Hepatocyte (in vitro differentiated cells): Measurements from ENCODE around the gene LCN15. TPM values are rescaled to one million over a fixed set of nuclear protein-coding genes. Genes with fewer than 3 reads are reported as not detected.
"Not testable (repeated sequence)": the region's sequence is repeated elsewhere in the genome, so short reads cannot be mapped to it uniquely, and the experiment has no call there.

ENCODE experiments used
- DNase-seq: peaks from one replicate; pipeline ENCODE4 v3.0.0-alpha.2; 2016; ENCODE audit warnings: low spot score
- H2AFZ ChIP-seq: fragments of 200-600 bp; sonication (generic); 2 replicates; pipeline ENCODE4 v1.6.0; 2016; ENCODE audit warnings: antibody characterized with exemption, mild to moderate bottlenecking
- H3K27ac ChIP-seq: fragments of 200-600 bp; sonication (generic); 2 replicates; pipeline ENCODE4 v1.5.1; 2016; ENCODE audit warnings: mild to moderate bottlenecking
- H3K27me3 ChIP-seq: fragments of 200-600 bp; sonication (generic); 2 replicates; pipeline ENCODE4 v1.6.1; 2016
- H3K36me3 ChIP-seq: fragments of 200-600 bp; sonication (generic); replicated peaks from 2 replicates; pipeline ENCODE4 v1.5.1; 2016; ENCODE audit warnings: low read depth; ENCODE audit not compliant: insufficient read depth
- H3K4me1 ChIP-seq: fragments of 200-600 bp; sonication (generic); 2 replicates; pipeline ENCODE4 v1.5.1; 2016; ENCODE audit warnings: mild to moderate bottlenecking, moderate library complexity; ENCODE audit not compliant: insufficient read depth
- H3K4me2 ChIP-seq: fragments of 200-600 bp; sonication (generic); 2 replicates; pipeline ENCODE4 v1.6.0; 2016
- H3K4me3 ChIP-seq: fragments of 200-600 bp; sonication (generic); 2 replicates; pipeline ENCODE4 v1.5.1; 2016; ENCODE audit warnings: mild to moderate bottlenecking
- H3K79me2 ChIP-seq: fragments of 200-600 bp; sonication (generic); 2 replicates; pipeline ENCODE4 v1.6.0; 2017; ENCODE audit warnings: mild to moderate bottlenecking
- H3K9me2 ChIP-seq: fragments of 200-600 bp; sonication (generic); replicated peaks from 2 replicates; pipeline ENCODE4 v1.6.0; 2017; ENCODE audit warnings: mild to moderate bottlenecking; ENCODE audit not compliant: insufficient read depth
- H3K9me3 ChIP-seq: fragments of 200-600 bp; sonication (generic); 2 replicates; pipeline ENCODE4 v1.5.1; 2016; ENCODE audit warnings: low read depth, mild to moderate bottlenecking
- H4K20me1 ChIP-seq: fragments of 200-600 bp; sonication (generic); 2 replicates; pipeline ENCODE4 v1.6.0; 2016; ENCODE audit warnings: mild to moderate bottlenecking; ENCODE audit not compliant: insufficient read depth, poor library complexity, severe bottlenecking
- EZH2 ChIP-seq: fragments of 200-600 bp; sonication (generic); IDR thresholded peaks from 2 replicates; pipeline ENCODE4 v1.6.1; 2016; ENCODE audit warnings: antibody characterized with exemption, mild to moderate bottlenecking, borderline replicate concordance
- EZH2phosphoT487 ChIP-seq: fragments of 200-600 bp; sonication (generic); IDR thresholded peaks from one replicate; pipeline ENCODE4 v1.6.1; 2018; ENCODE audit warnings: antibody characterized with exemption, mild to moderate bottlenecking, low read depth, moderate library complexity; ENCODE audit not compliant: unreplicated experiment, severe bottlenecking
- WGBS: methylation state at CpG from one replicate; pipeline ENCODE4 v1.1.6; 2016; ENCODE audit warnings: low lambda C conversion rate; ENCODE audit errors: missing lambda C conversion rate; 5-methylcytosine and 5-hydroxymethylcytosine counted together
- polyA plus RNA-seq: library from polyadenylated mRNA; unstranded; fragments of >200 nt; fragmentation: Nextera tagmentation; extraction: Ambion mirVana; gene quantifications from 2 replicates; pipeline ENCODE4 v1.2.1, GENCODE V29; 2016
- total RNA-seq: library from RNA; depleted of rRNA; stranded (reverse); fragments of >200 nt; gene quantifications from 2 replicates; pipeline ENCODE4 v1.2.3, GENCODE V29; 2014
- TF ChIP-seq, protein P1 (sequence below): fragments of 200-600 bp; sonication (generic); IDR thresholded peaks from 2 replicates; pipeline ENCODE4 v1.5.1; 2016; ENCODE audit warnings: antibody characterized with exemption, mild to moderate bottlenecking; ENCODE audit not compliant: poor library complexity

The LCN15 gene
- total and polyA plus RNA-seq, 2 experiments from 2014 or later: 1.4 to 1.5 TPM

- Histone ChIP-seq H3K27ac (peak overlapping the region; percentile 99), H3K4me2 (peak overlapping the region; percentile 79), H3K36me3 (no peaks in the 10 kb centered on the region), H3K4me3 (peak overlapping the region; percentile 8), H4K20me1 (no peaks in the 10 kb centered on the region), H3K79me2 (peaks cover 12% of the 10 kb centered on the region), H3K9me2 (no peaks in the 10 kb centered on the region), H2AFZ (no peak overlapping the region), H3K27me3 (no peaks in the 10 kb centered on the region), H3K4me1 (peaks cover 30% of the 10 kb centered on the region), H3K9me3 (no peaks in the 10 kb centered on the region)
- WGBS: 19% methylated on average over 21 of the region's 21 CpGs
- peak; percentile 90 for DNase-seq
- TF ChIP-seq, protein P1, sequence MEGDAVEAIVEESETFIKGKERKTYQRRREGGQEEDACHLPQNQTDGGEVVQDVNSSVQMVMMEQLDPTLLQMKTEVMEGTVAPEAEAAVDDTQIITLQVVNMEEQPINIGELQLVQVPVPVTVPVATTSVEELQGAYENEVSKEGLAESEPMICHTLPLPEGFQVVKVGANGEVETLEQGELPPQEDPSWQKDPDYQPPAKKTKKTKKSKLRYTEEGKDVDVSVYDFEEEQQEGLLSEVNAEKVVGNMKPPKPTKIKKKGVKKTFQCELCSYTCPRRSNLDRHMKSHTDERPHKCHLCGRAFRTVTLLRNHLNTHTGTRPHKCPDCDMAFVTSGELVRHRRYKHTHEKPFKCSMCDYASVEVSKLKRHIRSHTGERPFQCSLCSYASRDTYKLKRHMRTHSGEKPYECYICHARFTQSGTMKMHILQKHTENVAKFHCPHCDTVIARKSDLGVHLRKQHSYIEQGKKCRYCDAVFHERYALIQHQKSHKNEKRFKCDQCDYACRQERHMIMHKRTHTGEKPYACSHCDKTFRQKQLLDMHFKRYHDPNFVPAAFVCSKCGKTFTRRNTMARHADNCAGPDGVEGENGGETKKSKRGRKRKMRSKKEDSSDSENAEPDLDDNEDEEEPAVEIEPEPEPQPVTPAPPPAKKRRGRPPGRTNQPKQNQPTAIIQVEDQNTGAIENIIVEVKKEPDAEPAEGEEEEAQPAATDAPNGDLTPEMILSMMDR: peak; percentile 81
- no peak for TF ChIP-seq EZH2phosphoT487
These were observed 23.5 kb upstream of the LCN15 start for GRCh38 chr9:136787690-136788400.

- not testable (repeated sequence) for H2AFZ ChIP-seq, H3K9me3 ChIP-seq, H3K4me3 ChIP-seq, H3K27me3 ChIP-seq, H4K20me1 ChIP-seq, H3K4me2 ChIP-seq, DNase-seq, H3K9me2 ChIP-seq, H3K36me3 ChIP-seq, H3K27ac ChIP-seq, H3K79me2 ChIP-seq
- peaks cover 27% of the 10 kb centered on the region for H3K4me1 ChIP-seq
- 57% methylated on average over 4 of the region's 4 CpGs for WGBS
These were observed 22.7 kb upstream of the LCN15 start for GRCh38 chr9:136786983-136787382.

- WGBS: 88% methylated on average over 10 of the region's 10 CpGs
- Histone ChIP-seq H3K36me3 (no peaks in the 10 kb centered on the region), H2AFZ (no peak overlapping the region), H4K20me1 (no peaks in the 10 kb centered on the region), H3K4me3 (no peak overlapping the region), H3K79me2 (no peaks in the 10 kb centered on the region), H3K9me3 (no peaks in the 10 kb centered on the region), H3K9me2 (no peaks in the 10 kb centered on the region), H3K4me2 (no peak overlapping the region), H3K27ac (no peak overlapping the region), H3K4me1 (peaks cover 29% of the 10 kb centered on the region), H3K27me3 (no peaks in the 10 kb centered on the region)
- TF ChIP-seq EZH2 (no peak), EZH2phosphoT487 (no peak)
- TF ChIP-seq, protein P1: no peak
- DNase-seq: no peak
These were observed 22.1 kb upstream of the LCN15 start for GRCh38 chr9:136786451-136786850.

- H3K4me2 ChIP-seq, H2AFZ ChIP-seq, H4K20me1 ChIP-seq, H3K36me3 ChIP-seq, H3K27me3 ChIP-seq, H3K4me3 ChIP-seq, H3K9me3 ChIP-seq, H3K9me2 ChIP-seq, H3K79me2 ChIP-seq, DNase-seq, H3K27ac ChIP-seq: not testable (repeated sequence)
- WGBS: 71% methylated on average over 12 of the region's 23 CpGs
- H3K4me1 ChIP-seq: peaks cover 36% of the 10 kb centered on the region
These were observed 21.4 kb upstream of the LCN15 start for GRCh38 chr9:136785565-136786355.
